IMR-90 (cell line): ENCODE measurements around the gene VPS37B. TPM values are rescaled to one million over a fixed set of nuclear protein-coding genes. Genes with fewer than 3 reads are reported as not detected.

ENCODE experiments used
- ATAC-seq: fragments of 200-7000 bp; cut with Tn5 transposase; 2 replicates; pipeline ENCODE4 v1.9.1; 2020; ENCODE audit warnings: low read depth, mild to moderate bottlenecking, moderate library complexity
- BruUV-seq: library from RNA; stranded (reverse); fragments of 400-500 nt; replicated peaks from 2 replicates; lab custom pipeline; 2021; lab: Mats Ljungman, UMichigan
- CTCF ChIA-PET: fragments of 300-600 bp; formaldehyde crosslinking; extraction: SDS; loops from one replicate; lab custom pipeline; 2021; ENCODE audit warnings: antibody characterized with exemption; lab: Yijun Ruan, JAX
- POLR2A ChIA-PET: fragments of 300-600 bp; sonication (Branson Sonifier 250); formaldehyde crosslinking; loops from one replicate; lab custom pipeline; 2022; ENCODE audit warnings: antibody characterized with exemption; ENCODE audit not compliant: unreplicated experiment; lab: Charles Lee
- DNase-seq: peaks from one replicate; pipeline ENCODE4 v3.0.0; 2013
- H2AFZ ChIP-seq: replicated peaks from 2 replicates; pipeline ENCODE3; 2013; ENCODE audit warnings: low read length, mild to moderate bottlenecking; ENCODE audit not compliant: poor library complexity
- H2AK5ac ChIP-seq: 2 replicates; pipeline ENCODE4 v1.6.1; 2013; ENCODE audit warnings: low read depth, low read length, inconsistent platforms
- H2AK9ac ChIP-seq: replicated peaks from 2 replicates; pipeline ENCODE3; 2013; ENCODE audit warnings: mild to moderate bottlenecking, low read depth, low read length, moderate library complexity; ENCODE audit not compliant: poor library complexity
- H2BK120ac ChIP-seq: 2 replicates; pipeline ENCODE4 v1.6.1; 2013; ENCODE audit warnings: low read depth, low read length, inconsistent platforms
- H2BK15ac ChIP-seq: 3 replicates; pipeline ENCODE4 v1.6.1; 2013; ENCODE audit warnings: low read depth, low read length, inconsistent platforms
- H2BK20ac ChIP-seq: 2 replicates; pipeline ENCODE4 v1.6.1; 2013; ENCODE audit warnings: low read depth, mild to moderate bottlenecking, inconsistent platforms, low read length, moderate library complexity
- H2BK5ac ChIP-seq: 2 replicates; pipeline ENCODE4 v1.6.1; 2013; ENCODE audit warnings: mild to moderate bottlenecking, low read depth, low read length, inconsistent platforms; ENCODE audit not compliant: poor library complexity, severe bottlenecking
- H3K14ac ChIP-seq: replicated peaks from 2 replicates; pipeline ENCODE4 v1.6.1; 2013; ENCODE audit warnings: low read depth, low read length, inconsistent platforms
- H3K18ac ChIP-seq: 2 replicates; pipeline ENCODE4 v1.6.1; 2013; ENCODE audit warnings: low read depth, low read length, control low read depth
- H3K23ac ChIP-seq: 2 replicates; pipeline ENCODE4 v1.6.1; 2013; ENCODE audit warnings: low read depth, low read length, inconsistent platforms
- H3K27ac ChIP-seq: 2 replicates; pipeline ENCODE4 v1.5.1; 2013; ENCODE audit warnings: mild to moderate bottlenecking, control low read depth, low read length; ENCODE audit not compliant: insufficient read depth
- H3K27me3 ChIP-seq: 2 replicates; pipeline ENCODE4 v1.6.1; 2013; ENCODE audit warnings: low read length; ENCODE audit not compliant: control insufficient read depth, insufficient read depth
- H3K36me3 ChIP-seq: 2 replicates; pipeline ENCODE4 v1.6.1; 2013; ENCODE audit warnings: low read length, mixed read lengths; ENCODE audit not compliant: control insufficient read depth, insufficient read depth
- H3K4ac ChIP-seq: 2 replicates; pipeline ENCODE4 v1.6.1; 2013; ENCODE audit warnings: low read depth, low read length, inconsistent platforms
- H3K4me1 ChIP-seq: 2 replicates; pipeline ENCODE4 v1.6.1; 2013; ENCODE audit warnings: low read length, mixed read lengths; ENCODE audit not compliant: control insufficient read depth, insufficient read depth
- H3K4me2 ChIP-seq: 2 replicates; pipeline ENCODE4 v1.6.1; 2013; ENCODE audit warnings: low read depth, mild to moderate bottlenecking, control low read depth, low read length, moderate library complexity
- H3K4me3 ChIP-seq: 2 replicates; pipeline ENCODE4 v1.5.1; 2013; ENCODE audit warnings: low read depth, mild to moderate bottlenecking, control low read depth, low read length, moderate library complexity; ENCODE audit not compliant: insufficient read depth
- H3K56ac ChIP-seq: 2 replicates; pipeline ENCODE4 v1.6.1; 2013; ENCODE audit warnings: low read length, inconsistent platforms; ENCODE audit not compliant: insufficient read depth; ENCODE audit errors: extremely low read depth
- H3K79me1 ChIP-seq, 2 experiments: 2 replicates each; pipeline ENCODE4 v1.6.1; 2013; ENCODE audit warnings: low read length in 2 of 2, inconsistent platforms in 1 of 2, low read depth in 1 of 2
- H3K9ac ChIP-seq: 2 replicates; pipeline ENCODE4 v1.6.1; 2013; ENCODE audit warnings: low read depth, low read length, control low read depth
- H3K9me1 ChIP-seq: 2 replicates; pipeline ENCODE4 v1.6.1; 2013; ENCODE audit warnings: low read length, inconsistent platforms; ENCODE audit not compliant: insufficient read depth
- H3K9me3 ChIP-seq: 2 replicates; pipeline ENCODE4 v1.6.1; 2013; ENCODE audit warnings: low read length; ENCODE audit not compliant: control insufficient read depth, insufficient read depth
- H4K20me1 ChIP-seq: 2 replicates; pipeline ENCODE4 v1.6.1; 2013; ENCODE audit warnings: low read length, inconsistent platforms; ENCODE audit not compliant: insufficient read depth
- H4K5ac ChIP-seq: 2 replicates; pipeline ENCODE4 v1.6.1; 2013; ENCODE audit warnings: mild to moderate bottlenecking, low read depth, low read length, control low read depth
- H4K8ac ChIP-seq, 2 experiments: 2 replicates each; pipeline ENCODE4 v1.6.1; 2013; ENCODE audit warnings: low read depth in 2 of 2, low read length in 2 of 2, control low read depth in 1 of 2, inconsistent platforms in 1 of 2
- H4K91ac ChIP-seq: 2 replicates; pipeline ENCODE4 v1.6.1; 2013; ENCODE audit warnings: low read depth, low read length, inconsistent platforms; ENCODE audit not compliant: insufficient read depth
- CEBPB ChIP-seq: IDR thresholded peaks from 2 replicates; pipeline ENCODE4 v1.6.1; 2012; ENCODE audit warnings: low read depth, low read length, improper control_type of control experiment
- CTCF ChIP-seq: conservative IDR thresholded peaks from 2 replicates; pipeline ENCODE4 v1.5.1; 2012; ENCODE audit warnings: mild to moderate bottlenecking, low read depth, low read length, improper control_type of control experiment
- FOS ChIP-seq: fragments of 150-350 bp; IDR thresholded peaks from 2 replicates; pipeline ENCODE4 v1.6.1; 2016; ENCODE audit warnings: low read depth, low read length
- MAFK ChIP-seq: IDR thresholded peaks from 2 replicates; pipeline ENCODE4 v1.6.1; 2012; ENCODE audit warnings: low read depth, low read length, improper control_type of control experiment
- MXI1 ChIP-seq: IDR thresholded peaks from 2 replicates; pipeline ENCODE4 v1.6.1; 2012; ENCODE audit warnings: low read depth, mild to moderate bottlenecking, low read length, moderate library complexity, borderline replicate concordance
- NFE2L2 ChIP-seq: fragments of 150-350 bp; IDR thresholded peaks from 2 replicates; pipeline ENCODE4 v1.6.1; 2016; ENCODE audit warnings: low read depth, mild to moderate bottlenecking, low read length
- POLR2A ChIP-seq: IDR thresholded peaks from 2 replicates; pipeline ENCODE4 v1.6.1; 2012; ENCODE audit warnings: mild to moderate bottlenecking, low read depth, low read length
- RAD21 ChIP-seq: IDR thresholded peaks from 2 replicates; pipeline ENCODE4 v1.6.1; 2012; ENCODE audit warnings: low read length, improper control_type of control experiment
- RCOR1 ChIP-seq: IDR thresholded peaks from 2 replicates; pipeline ENCODE4 v1.6.1; 2012; ENCODE audit warnings: mild to moderate bottlenecking, low read length, improper control_type of control experiment; ENCODE audit not compliant: insufficient replicate concordance
- SMC3 ChIP-seq: fragments of 150-350 bp; IDR thresholded peaks from 2 replicates; pipeline ENCODE4 v1.6.1; 2016; ENCODE audit warnings: low read depth, mild to moderate bottlenecking, antibody characterized with exemption, low read length, moderate library complexity
- WGBS, 2 experiments: methylation state at CpG; one replicate each; pipeline versions ENCODE4 v1.1.5 to v1.1.7; 2013; ENCODE audit warnings: missing lambda C conversion rate in 2 of 2; ENCODE audit not compliant: insufficient read length in 1 of 2; ENCODE audit errors: extremely low coverage in 2 of 2; 5-methylcytosine and 5-hydroxymethylcytosine counted together
- dilution Hi-C: fragments of 300-500 bp; cut with HindIII; formaldehyde crosslinking; loops from one replicate; pipeline ENCODE4 v1.14.3; 2018; ENCODE audit warnings: low sequenced_read_pairs; ENCODE audit not compliant: unreplicated experiment
- in situ Hi-C: fragments of 300-500 bp; cut with MboI; formaldehyde crosslinking; loops from 3 replicates; pipeline ENCODE4 v1.14.3; 2019; ENCODE audit warnings: low sequenced_read_pairs, inconsistent platforms, mixed read lengths
- intact Hi-C: fragments of 100-400 bp; cut with micrococcal nuclease; formaldehyde crosslinking; loops from 2 replicates; pipeline ENCODE4 v1.10.0; 2022
- polyA plus RNA-seq, 3 experiments: library from polyadenylated mRNA; depleted of rRNA; stranded (reverse); fragments of >200 nt; gene quantifications; 2 replicates each; pipeline ENCODE4 v1.2.3, GENCODE V29; 2012; ENCODE audit warnings: low replicate concordance in 1 of 3
- total RNA-seq: library from RNA; depleted of rRNA; stranded (reverse); fragments of >200 nt; gene quantifications from 2 replicates; pipeline ENCODE4 v1.2.3, GENCODE V29; 2012
- TF ChIP-seq, protein P1 (sequence below): fragments of 150-350 bp; IDR thresholded peaks from 2 replicates; pipeline ENCODE4 v1.6.1; 2016; ENCODE audit warnings: low read depth, mild to moderate bottlenecking, low read length, moderate library complexity, borderline replicate concordance

The VPS37B gene
- total and polyA plus RNA-seq, 2 of the 4 experiments (the other 2 are of a cell fraction): 8.6 to 25.7 TPM

GRCh38 chr12:122847921-122848421 is 48.0 kb downstream of the VPS37B start (continued):
- TF ChIP-seq MXI1 (no peak), MAFK (no peak), SMC3 (no peak), RAD21 (no peak), CTCF (no peak)

DNA sequence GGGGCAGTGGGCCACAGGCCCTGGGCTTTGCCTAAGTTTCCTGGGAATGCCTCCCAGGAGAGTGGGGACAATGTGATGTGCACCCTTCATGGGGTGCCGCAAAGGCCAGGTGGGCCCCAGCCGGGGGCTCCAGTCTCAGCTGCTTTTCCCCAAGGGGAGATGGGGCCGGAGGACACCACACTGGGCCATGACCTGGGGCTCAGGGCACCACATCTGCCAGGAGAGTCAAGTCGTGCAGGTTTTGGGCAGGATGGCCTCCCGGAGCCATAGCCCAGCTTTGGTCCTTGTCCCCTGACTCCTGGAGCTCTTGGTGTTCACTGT is 48.4 kb downstream of the VPS37B start:
- CTCF ChIA-PET: no interaction called here
- TF ChIP-seq RCOR1 (no peak), POLR2A (no peak), SMC3 (no peak), NFE2L2 (no peak), RAD21 (no peak), CTCF (no peak), FOS (no peak), CEBPB (no peak)
- TF ChIP-seq, protein P1, sequence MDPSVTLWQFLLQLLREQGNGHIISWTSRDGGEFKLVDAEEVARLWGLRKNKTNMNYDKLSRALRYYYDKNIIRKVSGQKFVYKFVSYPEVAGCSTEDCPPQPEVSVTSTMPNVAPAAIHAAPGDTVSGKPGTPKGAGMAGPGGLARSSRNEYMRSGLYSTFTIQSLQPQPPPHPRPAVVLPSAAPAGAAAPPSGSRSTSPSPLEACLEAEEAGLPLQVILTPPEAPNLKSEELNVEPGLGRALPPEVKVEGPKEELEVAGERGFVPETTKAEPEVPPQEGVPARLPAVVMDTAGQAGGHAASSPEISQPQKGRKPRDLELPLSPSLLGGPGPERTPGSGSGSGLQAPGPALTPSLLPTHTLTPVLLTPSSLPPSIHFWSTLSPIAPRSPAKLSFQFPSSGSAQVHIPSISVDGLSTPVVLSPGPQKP: no peak

More for the DNA sequence above, 48.4 kb downstream of the VPS37B start:
- no peak overlapping the region for H3K23ac ChIP-seq
- POLR2A ChIA-PET: no interaction called here
- H3K4me2 ChIP-seq: no peak overlapping the region
- no peak overlapping the region for H3K27ac ChIP-seq
- no peak overlapping the region for H2BK15ac ChIP-seq
- no peak overlapping the region for H2AK5ac ChIP-seq
- no peak overlapping the region for H2BK120ac ChIP-seq
- dilution Hi-C loops (no loop called here), intact Hi-C loops (no loop called here), in situ Hi-C loops (no loop called here)
- no peaks in the 10 kb centered on the region for H3K9me3 ChIP-seq
- no TSS peak for BruUV-seq
- 95% methylated on average over 4 of the region's 5 CpGs; no CpG with 5 or more reads in 1 of the 2 experiments for WGBS, 2 experiments
- no peak overlapping the region for H2BK5ac ChIP-seq
- no peak overlapping the region for H2BK20ac ChIP-seq
- H2AFZ ChIP-seq: no peak overlapping the region
- H4K91ac ChIP-seq: no peak overlapping the region
- no peak overlapping the region for H3K4ac ChIP-seq
- no peak overlapping the region for H2AK9ac ChIP-seq
- no peaks in the 10 kb centered on the region for H3K27me3 ChIP-seq
- H4K20me1 ChIP-seq: no peaks in the 10 kb centered on the region
- ATAC-seq (no peak), DNase-seq (no peak)
- no peak overlapping the region for H4K5ac ChIP-seq
- peaks cover 12% of the 10 kb centered on the region for H3K9me1 ChIP-seq
- H3K36me3 ChIP-seq: no peaks in the 10 kb centered on the region
- no peak overlapping the region for H3K9ac ChIP-seq
- H3K56ac ChIP-seq: no peak overlapping the region
- H3K79me1 ChIP-seq: peaks cover 0 to 8% of the 10 kb centered on the region in 2 experiments
- H3K18ac ChIP-seq: no peak overlapping the region
- no peak overlapping the region for H4K8ac ChIP-seq
- H3K4me1 ChIP-seq: peaks cover 10% of the 10 kb centered on the region
- H3K14ac ChIP-seq: no peak overlapping the region
- H3K4me3 ChIP-seq: no peak overlapping the region
